OCI-LY1 (cell line): ENCODE results near the gene SIN3A.
"Not testable (repeated sequence)": the region's sequence is repeated elsewhere in the genome, so short reads cannot be mapped to it uniquely, and the experiment has no call there.

Experiments
- H2AFZ ChIP-seq: fragments of 200-600 bp; sonication (generic), shearing (Covaris generic); 2 replicates; pipeline ENCODE4 v1.6.0; 2014; ENCODE audit warnings: antibody characterized with exemption, mild to moderate bottlenecking, low read length
- H3F3A ChIP-seq: fragments of 200-600 bp; sonication (generic), shearing (Covaris generic); 2 replicates; pipeline ENCODE4 v1.6.0; 2014; ENCODE audit warnings: mild to moderate bottlenecking, antibody characterized with exemption, low read length, moderate library complexity; ENCODE audit not compliant: insufficient read depth
- H3K27ac ChIP-seq: fragments of 200-600 bp; sonication (generic); 2 replicates; pipeline ENCODE4 v1.5.1; 2014; ENCODE audit warnings: low read length, mixed run types, mild to moderate bottlenecking, low read depth; ENCODE audit not compliant: poor library complexity, severe bottlenecking
- H3K27me3 ChIP-seq: fragments of 200-600 bp; sonication (generic); 2 replicates; pipeline ENCODE4 v1.6.0; 2014; ENCODE audit warnings: antibody characterized with exemption, mild to moderate bottlenecking, low read length, moderate library complexity; ENCODE audit not compliant: insufficient read depth
- H3K36me3 ChIP-seq: fragments of 200-600 bp; sonication (generic); 2 replicates; pipeline ENCODE4 v1.6.1; 2014; ENCODE audit warnings: mild to moderate bottlenecking, antibody characterized with exemption, low read length, moderate library complexity, mixed read lengths; ENCODE audit not compliant: insufficient read depth
- H3K4me1 ChIP-seq: fragments of 200-600 bp; sonication (generic); 2 replicates; pipeline ENCODE4 v1.5.1; 2014; ENCODE audit warnings: mild to moderate bottlenecking, low read length, moderate library complexity; ENCODE audit not compliant: insufficient read depth, severe bottlenecking
- H3K4me2 ChIP-seq: fragments of 200-600 bp; sonication (generic), shearing (Covaris generic); 2 replicates; pipeline ENCODE4 v1.6.1; 2014; ENCODE audit warnings: low read length
- H3K4me3 ChIP-seq: fragments of 200-600 bp; sonication (generic); 2 replicates; pipeline ENCODE4 v1.5.1; 2014; ENCODE audit warnings: low read length, low read depth, mild to moderate bottlenecking, mixed read lengths; ENCODE audit not compliant: poor library complexity, severe bottlenecking
- H3K79me2 ChIP-seq: fragments of 200-600 bp; shearing (Covaris generic); 2 replicates; pipeline ENCODE4 v1.6.1; 2016; ENCODE audit warnings: mixed run types, low read length, mixed read lengths; ENCODE audit not compliant: insufficient read depth
- H3K9ac ChIP-seq: fragments of 200-600 bp; sonication (generic), shearing (Covaris generic); 2 replicates; pipeline ENCODE4 v1.6.1; 2014; ENCODE audit warnings: mild to moderate bottlenecking, low read length, mixed read lengths
- H3K9me2 ChIP-seq: fragments of 200-600 bp; sonication (generic), shearing (Covaris generic); 2 replicates; pipeline ENCODE4 v1.6.1; 2014; ENCODE audit warnings: low read depth, mild to moderate bottlenecking, low read length, mixed read lengths
- H3K9me3 ChIP-seq: fragments of 200-600 bp; shearing (Covaris generic); 2 replicates; pipeline ENCODE4 v1.6.1; 2014; ENCODE audit warnings: low read length, mixed read lengths
- H4K20me1 ChIP-seq: fragments of 200-600 bp; sonication (generic), shearing (Covaris generic); 2 replicates; pipeline ENCODE4 v1.6.0; 2016; ENCODE audit warnings: mild to moderate bottlenecking, low read length; ENCODE audit not compliant: insufficient read depth
- EZH2 ChIP-seq: fragments of 200-600 bp; sonication (generic), shearing (Covaris generic); IDR thresholded peaks from 2 replicates; pipeline ENCODE4 v1.8.0; 2017; ENCODE audit warnings: borderline replicate concordance, mixed run types, mild to moderate bottlenecking, antibody characterized with exemption, low read length, moderate library complexity, mixed read lengths
- TF ChIP-seq, protein P1 (sequence below): fragments of 200-600 bp; sonication (generic), shearing (Covaris generic); IDR thresholded peaks from 2 replicates; pipeline ENCODE4 v1.5.1; 2017; ENCODE audit warnings: mild to moderate bottlenecking, antibody characterized with exemption, low read length, moderate library complexity, mixed read lengths

SIN3A gene

DNA sequence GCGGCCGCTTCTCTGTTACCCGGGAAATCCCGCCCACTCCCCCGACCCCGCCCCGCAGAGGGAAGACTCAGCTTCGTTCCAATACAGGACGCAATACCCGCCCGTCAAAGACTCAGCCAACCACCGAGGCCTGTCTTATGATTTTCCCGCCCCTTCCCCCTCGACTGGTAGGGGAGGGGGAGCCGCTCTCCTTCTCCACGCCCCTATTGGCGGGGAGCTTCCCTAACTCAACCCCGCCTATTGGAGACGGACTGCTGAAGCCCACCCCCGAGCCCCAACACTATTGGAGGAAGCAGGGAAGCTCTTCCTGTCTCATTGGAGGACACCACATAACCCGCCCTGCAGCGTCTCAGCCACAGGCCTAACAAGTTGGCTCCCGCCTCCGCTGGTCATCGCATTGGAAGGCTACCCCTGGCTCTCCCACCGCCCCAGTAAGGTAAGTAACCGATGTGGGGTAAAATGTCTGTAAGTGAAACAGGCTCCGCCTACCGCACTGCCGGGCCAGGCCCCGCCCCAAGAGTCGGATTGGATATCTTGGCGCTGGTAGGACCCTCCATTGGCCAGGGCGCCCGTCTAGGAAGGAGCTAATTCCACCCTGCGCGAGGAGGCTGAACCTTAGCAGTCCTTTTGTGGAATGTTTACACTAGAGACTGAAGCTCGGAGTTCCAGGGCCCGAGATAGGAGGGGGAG lies at the start of gene SIN3A:
SIN3A (minus strand) TSS at position 17 of the 690 bp plus-strand sequence. CDS start 21,315 bp downstream, outside the sequence.
- Histone ChIP-seq H3K4me1 (peaks cover 45% of the 10 kb centered on the region), H3K36me3 (peaks cover 8% of the 10 kb centered on the region; the same call in 1 of the 2 replicates)

DNA sequence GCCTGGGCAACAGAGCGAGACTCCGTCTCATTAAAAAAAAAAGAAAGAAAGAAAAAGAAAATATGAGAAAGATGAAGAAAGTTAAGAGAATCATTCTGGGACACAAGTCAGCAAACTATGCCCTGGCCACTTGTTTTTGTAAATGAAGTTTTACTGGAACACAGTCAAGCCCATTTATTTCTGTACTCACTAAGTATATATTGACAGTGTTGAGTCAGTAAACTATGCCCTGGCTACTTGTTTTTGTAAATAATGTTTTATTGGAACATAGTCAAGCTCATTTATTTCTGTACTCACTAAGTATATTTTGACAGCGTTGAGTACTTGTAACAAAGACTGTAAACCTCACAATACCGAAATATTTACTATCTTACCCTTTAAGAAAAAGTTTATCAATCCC lies 42.2 kb upstream of the SIN3A start:
- TF ChIP-seq, protein P1, sequence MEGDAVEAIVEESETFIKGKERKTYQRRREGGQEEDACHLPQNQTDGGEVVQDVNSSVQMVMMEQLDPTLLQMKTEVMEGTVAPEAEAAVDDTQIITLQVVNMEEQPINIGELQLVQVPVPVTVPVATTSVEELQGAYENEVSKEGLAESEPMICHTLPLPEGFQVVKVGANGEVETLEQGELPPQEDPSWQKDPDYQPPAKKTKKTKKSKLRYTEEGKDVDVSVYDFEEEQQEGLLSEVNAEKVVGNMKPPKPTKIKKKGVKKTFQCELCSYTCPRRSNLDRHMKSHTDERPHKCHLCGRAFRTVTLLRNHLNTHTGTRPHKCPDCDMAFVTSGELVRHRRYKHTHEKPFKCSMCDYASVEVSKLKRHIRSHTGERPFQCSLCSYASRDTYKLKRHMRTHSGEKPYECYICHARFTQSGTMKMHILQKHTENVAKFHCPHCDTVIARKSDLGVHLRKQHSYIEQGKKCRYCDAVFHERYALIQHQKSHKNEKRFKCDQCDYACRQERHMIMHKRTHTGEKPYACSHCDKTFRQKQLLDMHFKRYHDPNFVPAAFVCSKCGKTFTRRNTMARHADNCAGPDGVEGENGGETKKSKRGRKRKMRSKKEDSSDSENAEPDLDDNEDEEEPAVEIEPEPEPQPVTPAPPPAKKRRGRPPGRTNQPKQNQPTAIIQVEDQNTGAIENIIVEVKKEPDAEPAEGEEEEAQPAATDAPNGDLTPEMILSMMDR, result no peak
- no peak for TF ChIP-seq EZH2
- H3K9me3 ChIP-seq, result no peaks in the 10 kb centered on the region
- no peaks in the 10 kb centered on the region for H3F3A ChIP-seq
- no peaks in the 10 kb centered on the region for H3K4me1 ChIP-seq
- H3K9me2 ChIP-seq, result no peaks in the 10 kb centered on the region
- H4K20me1 ChIP-seq, result no peaks in the 10 kb centered on the region
- H3K4me2 ChIP-seq, result no peak overlapping the region
- peaks cover 14% of the 10 kb centered on the region for H3K36me3 ChIP-seq
- H3K79me2 ChIP-seq, result no peaks in the 10 kb centered on the region
- no peak overlapping the region for H3K4me3 ChIP-seq
- H2AFZ ChIP-seq, result no peak overlapping the region
- no peak overlapping the region for H3K9ac ChIP-seq
- no peaks in the 10 kb centered on the region for H3K27me3 ChIP-seq
- H3K27ac ChIP-seq, result no peak overlapping the region

More for the DNA sequence above, at the start of gene SIN3A:
- H3K27me3 ChIP-seq, result no peaks in the 10 kb centered on the region
- peaks cover 5% of the 10 kb centered on the region; the same call in 1 of the 2 replicates for H3F3A ChIP-seq
- no peak for TF ChIP-seq EZH2
- TF ChIP-seq, protein P1, result no peak
- no peaks in the 10 kb centered on the region for H3K9me2 ChIP-seq
- peaks cover 35% of the 10 kb centered on the region for H3K79me2 ChIP-seq
- peaks cover 3% of the 10 kb centered on the region; the same call in 1 of the 2 replicates for H4K20me1 ChIP-seq
- H3K27ac ChIP-seq, result peak within 1 kb of the TSS; percentile 91
- H3K4me2 ChIP-seq, result peak within 1 kb of the TSS; percentile 96
- H3K9ac ChIP-seq, result peak within 1 kb of the TSS; percentile 87
- H3K9me3 ChIP-seq, result no peaks in the 10 kb centered on the region
- H3K4me3 ChIP-seq, result peak within 1 kb of the TSS; percentile 83
- no peak within 1 kb of the TSS for H2AFZ ChIP-seq

DNA sequence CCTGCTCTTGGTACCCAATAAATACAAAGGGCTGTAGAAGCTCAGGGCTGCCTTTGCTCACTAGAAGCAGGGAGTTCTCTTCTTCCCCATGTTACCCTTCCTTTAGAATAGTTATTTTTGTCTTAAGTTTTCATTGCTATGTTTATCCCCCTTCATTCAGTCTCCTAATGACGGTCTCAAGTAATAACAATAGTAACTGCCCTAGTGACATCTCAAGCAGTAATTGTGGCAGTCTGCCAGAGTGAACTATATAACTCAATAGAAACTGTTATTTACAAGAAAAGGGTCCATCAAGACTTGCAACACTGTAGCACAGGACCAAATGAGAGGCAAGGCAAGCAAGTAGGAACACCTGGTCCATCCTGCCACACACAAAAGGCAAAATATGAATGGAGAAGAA lies 32.5 kb upstream of the SIN3A start:
- no peak for TF ChIP-seq EZH2
- TF ChIP-seq, protein P1, result no peak
- H3F3A ChIP-seq, result no peaks in the 10 kb centered on the region
- no peaks in the 10 kb centered on the region for H3K27me3 ChIP-seq
- no peaks in the 10 kb centered on the region for H3K4me1 ChIP-seq
- H3K4me2 ChIP-seq, result no peak overlapping the region
- H3K9me3 ChIP-seq, result 0 out of 2 replicates have a peak, but pooled peaks cover 3% of the 10 kb centered on the region
- no peak overlapping the region for H3K9ac ChIP-seq
- peaks cover 47% of the 10 kb centered on the region for H3K36me3 ChIP-seq
- H3K9me2 ChIP-seq, result no peaks in the 10 kb centered on the region
- no peaks in the 10 kb centered on the region for H4K20me1 ChIP-seq
- no peaks in the 10 kb centered on the region for H3K79me2 ChIP-seq
- H3K4me3 ChIP-seq, result no peak overlapping the region
- H3K27ac ChIP-seq, result no peak overlapping the region
- no peak overlapping the region for H2AFZ ChIP-seq

DNA sequence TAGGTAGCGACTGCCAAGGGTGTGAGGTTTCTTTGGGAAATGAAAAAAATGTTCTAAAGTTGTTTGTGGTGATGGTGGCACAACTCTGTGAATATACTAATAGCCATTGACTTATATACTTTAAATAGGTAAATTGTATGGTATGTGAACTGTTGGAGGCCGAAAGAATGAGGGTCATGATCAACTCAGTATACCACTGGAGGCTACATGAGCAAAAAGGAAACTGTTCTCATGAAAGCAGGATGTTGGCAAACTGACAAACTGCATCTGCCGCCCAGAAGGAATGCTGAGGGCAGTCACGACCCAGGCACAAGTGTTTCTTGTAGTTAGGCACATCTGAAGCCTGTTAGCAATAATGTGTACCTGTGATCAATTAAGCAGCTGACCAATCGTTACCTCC lies 32.1 kb upstream of the SIN3A start:
- H3K9me3 ChIP-seq, H3K4me2 ChIP-seq, H3K9ac ChIP-seq, H3F3A ChIP-seq, H2AFZ ChIP-seq, H3K27me3 ChIP-seq, H3K4me1 ChIP-seq, H4K20me1 ChIP-seq, H3K27ac ChIP-seq, H3K79me2 ChIP-seq, H3K4me3 ChIP-seq, H3K9me2 ChIP-seq: not testable (repeated sequence)
- H3K36me3 ChIP-seq, result peaks cover 43% of the 10 kb centered on the region
